NOMO-1 treated with DMSO at 0.1 percent for 48 hours (cell line): ENCODE data around the gene PIK3R3.

Source experiments
- DNase-seq: peaks from one replicate; lab custom pipeline; 2025; ENCODE audit not compliant: unreplicated experiment; lab: John Stamatoyannopoulos, UW

The PIK3R3 gene

GRCh38 chr1:46132529-46133180 lies at the start of gene PIK3R3:
PIK3R3 (minus strand) TSS chr1:46132629; CDS start chr1:46131952, 677 bp downstream.
- DNase-seq = peak; percentile 98

- no peak for DNase-seq
Measured at GRCh38 chr1:46181343-46182260, 49.2 kb upstream of the PIK3R3 start.

- no peak for DNase-seq
Measured at GRCh38 chr1:46180082-46180616, 47.7 kb upstream of the PIK3R3 start.

- DNase-seq = peak; percentile 70
Measured at GRCh38 chr1:46179138-46180081, 47.0 kb upstream of the PIK3R3 start.

- DNase-seq = no peak
Measured at GRCh38 chr1:46176211-46176865, 43.9 kb upstream of the PIK3R3 start, which contains the start of gene P3R3URF. P3R3URF (minus strand) TSS chr1:46176488; CDS start chr1:46176471, 17 bp downstream.

- no peak for DNase-seq
Measured at GRCh38 chr1:46175243-46175642, 42.8 kb upstream of the PIK3R3 start.

GRCh38 chr1:46174448-46175231 lies 42.2 kb upstream of the PIK3R3 start, which contains the start of gene TSPAN1:
TSPAN1 (plus strand) TSS chr1:46175087; CDS start chr1:46181108, 6,021 bp downstream.
- no peak for DNase-seq

GRCh38 chr1:46173361-46173856 lies 41.0 kb upstream of the PIK3R3 start:
- DNase-seq = peak; percentile 25

- DNase-seq = no peak
Measured at GRCh38 chr1:46172321-46172720, 39.9 kb upstream of the PIK3R3 start.

GRCh38 chr1:46171871-46172270 lies 39.4 kb upstream of the PIK3R3 start:
- no peak for DNase-seq

GRCh38 chr1:46171351-46171750 lies 38.9 kb upstream of the PIK3R3 start:
- DNase-seq = no peak

- no peak for DNase-seq
Measured at GRCh38 chr1:46169811-46170454, 37.5 kb upstream of the PIK3R3 start.

GRCh38 chr1:46168477-46168876 lies 36.0 kb upstream of the PIK3R3 start:
- no peak for DNase-seq

GRCh38 chr1:46166521-46167462 lies 34.4 kb upstream of the PIK3R3 start:
- peak; percentile 15 for DNase-seq

- no peak for DNase-seq
Measured at GRCh38 chr1:46160212-46160611, 27.8 kb upstream of the PIK3R3 start.

GRCh38 chr1:46159516-46159915 lies 27.1 kb upstream of the PIK3R3 start:
- no peak for DNase-seq
